ENCODE results near the gene TMEM273.

GRCh38 chr10:49139846-49140195 lies 48.4 kb downstream of the TMEM273 start:
- no peak for TF ChIP-seq CTCF (IDR thresholded peaks at IDR 0.05; ENCODE audit: low read length)
- TF ChIP-seq EZH2 (IDR thresholded peaks at IDR 0.05; ENCODE audit: borderline replicate concordance, low read length), result no peak

Data from OCI-LY1 (cell line).